Thoracic aorta (tissue), 2 donors: ENCODE measurements around the gene TMEM198. TPM values are rescaled to one million over a fixed set of nuclear protein-coding genes. Genes with fewer than 3 reads are reported as not detected.
A peak's percentile ranks its signal among the peaks of the same experiment; 100 is the strongest.

Experiments
- ATAC-seq: fragments of 150-250 bp; one replicate; pipeline ENCODE4 v1.8.0; 2017; ENCODE audit warnings: low read depth; ENCODE audit not compliant: insufficient number of reproducible peaks, low FRiP score
- DNase-seq: peaks from one replicate; pipeline ENCODE4 v3.0.0-alpha.2; 2020; ENCODE audit warnings: low spot score
- H3K27ac ChIP-seq, 2 donors: fragments of 200-600 bp; sonication (generic); 1 replicate in 1 of 2; 2 replicates in 1 of 2; pipeline ENCODE4 v1.5.1; 2016; ENCODE audit warnings: mild to moderate bottlenecking in 2 of 2, moderate library complexity in 2 of 2
- H3K27me3 ChIP-seq: fragments of 200-600 bp; sonication (generic); replicated peaks from 2 replicates; pipeline ENCODE4 v1.6.0; 2016; ENCODE audit warnings: mild to moderate bottlenecking; ENCODE audit not compliant: insufficient read depth
- H3K36me3 ChIP-seq: fragments of 200-600 bp; sonication (generic); one replicate; pipeline ENCODE4 v1.5.1; 2016
- H3K4me1 ChIP-seq, 2 donors: fragments of 200-600 bp; sonication (generic); 1 replicate in 1 of 2; 2 replicates in 1 of 2; pipeline versions ENCODE4 v1.5.1 to v1.6.0; 2016; ENCODE audit warnings: low read depth in 2 of 2, mild to moderate bottlenecking in 1 of 2; ENCODE audit not compliant: control insufficient read depth in 1 of 2
- H3K4me3 ChIP-seq: fragments of 200-600 bp; sonication (generic); 2 replicates; pipeline ENCODE4 v1.5.1; 2016; ENCODE audit warnings: mild to moderate bottlenecking
- H3K9me3 ChIP-seq: fragments of 200-600 bp; sonication (generic); 2 replicates; pipeline ENCODE4 v1.5.1; 2016
- total RNA-seq, 2 donors: library from RNA; depleted of rRNA; stranded (reverse); fragments of >200 nt; gene quantifications; one replicate each; pipeline versions ENCODE4 v1.1.0 to v1.2.3, GENCODE V29; 2016
- TF ChIP-seq, protein P1 (sequence below): fragments of 200-600 bp; sonication (generic); IDR thresholded peaks from one replicate; pipeline ENCODE4 v1.5.1; 2019; ENCODE audit warnings: antibody characterized with exemption

Gene TMEM198
- total RNA-seq, 2 donors from 2014 or later = 1.4 to 3.9 TPM

DNA sequence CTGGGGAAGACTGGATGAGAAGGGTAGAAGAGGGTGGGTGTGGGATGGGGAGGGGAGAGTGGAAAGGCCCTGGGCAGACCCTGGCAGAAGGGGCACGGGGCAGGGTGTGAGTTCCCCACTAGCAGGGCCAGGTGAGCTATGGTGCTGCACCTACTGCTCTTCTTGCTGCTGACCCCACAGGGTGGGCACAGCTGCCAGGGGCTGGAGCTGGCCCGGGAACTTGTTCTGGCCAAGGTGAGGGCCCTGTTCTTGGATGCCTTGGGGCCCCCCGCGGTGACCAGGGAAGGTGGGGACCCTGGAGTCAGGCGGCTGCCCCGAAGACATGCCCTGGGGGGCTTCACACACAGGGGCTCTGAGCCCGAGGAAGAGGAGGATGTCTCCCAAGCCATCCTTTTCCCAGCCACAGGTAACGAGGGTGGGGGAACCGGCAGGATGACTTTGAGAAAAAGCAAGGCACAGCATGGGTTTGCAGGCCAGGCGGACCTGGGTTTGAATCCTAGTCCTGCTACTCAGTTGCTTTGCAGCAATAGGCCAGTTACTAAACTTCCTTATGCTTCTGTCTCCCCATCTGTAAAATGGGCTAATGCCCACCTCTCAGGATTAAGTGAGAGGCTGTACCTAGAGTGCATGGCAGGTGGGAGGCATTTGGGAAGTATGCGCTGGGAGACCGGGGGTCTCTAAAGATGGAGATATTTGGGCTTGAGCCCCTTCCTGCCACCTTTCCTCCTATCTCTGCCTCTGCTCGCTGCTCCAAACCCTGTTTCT lies 28.6 kb downstream of the TMEM198 start, which contains the start of gene INHA:
Gene INHA (plus strand): TSS at position 74 of the 765 bp plus-strand sequence. CDS start 65 bp downstream, at position 139.
- Histone ChIP-seq H3K9me3 (no peaks in the 10 kb centered on the region), H3K4me3 (peak within 1 kb of the TSS; percentile 89), H3K36me3 (peaks cover 3% of the 10 kb centered on the region), H3K27ac (peak within 1 kb of the TSS; percentile 82 to 93), H3K4me1 (peaks cover 7 to 18% of the 10 kb centered on the region in 2 donors), H3K27me3 (no peaks in the 10 kb centered on the region)
- no peak for DNase-seq
- no peak for ATAC-seq
- TF ChIP-seq, protein P1, sequence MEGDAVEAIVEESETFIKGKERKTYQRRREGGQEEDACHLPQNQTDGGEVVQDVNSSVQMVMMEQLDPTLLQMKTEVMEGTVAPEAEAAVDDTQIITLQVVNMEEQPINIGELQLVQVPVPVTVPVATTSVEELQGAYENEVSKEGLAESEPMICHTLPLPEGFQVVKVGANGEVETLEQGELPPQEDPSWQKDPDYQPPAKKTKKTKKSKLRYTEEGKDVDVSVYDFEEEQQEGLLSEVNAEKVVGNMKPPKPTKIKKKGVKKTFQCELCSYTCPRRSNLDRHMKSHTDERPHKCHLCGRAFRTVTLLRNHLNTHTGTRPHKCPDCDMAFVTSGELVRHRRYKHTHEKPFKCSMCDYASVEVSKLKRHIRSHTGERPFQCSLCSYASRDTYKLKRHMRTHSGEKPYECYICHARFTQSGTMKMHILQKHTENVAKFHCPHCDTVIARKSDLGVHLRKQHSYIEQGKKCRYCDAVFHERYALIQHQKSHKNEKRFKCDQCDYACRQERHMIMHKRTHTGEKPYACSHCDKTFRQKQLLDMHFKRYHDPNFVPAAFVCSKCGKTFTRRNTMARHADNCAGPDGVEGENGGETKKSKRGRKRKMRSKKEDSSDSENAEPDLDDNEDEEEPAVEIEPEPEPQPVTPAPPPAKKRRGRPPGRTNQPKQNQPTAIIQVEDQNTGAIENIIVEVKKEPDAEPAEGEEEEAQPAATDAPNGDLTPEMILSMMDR = no peak

DNA sequence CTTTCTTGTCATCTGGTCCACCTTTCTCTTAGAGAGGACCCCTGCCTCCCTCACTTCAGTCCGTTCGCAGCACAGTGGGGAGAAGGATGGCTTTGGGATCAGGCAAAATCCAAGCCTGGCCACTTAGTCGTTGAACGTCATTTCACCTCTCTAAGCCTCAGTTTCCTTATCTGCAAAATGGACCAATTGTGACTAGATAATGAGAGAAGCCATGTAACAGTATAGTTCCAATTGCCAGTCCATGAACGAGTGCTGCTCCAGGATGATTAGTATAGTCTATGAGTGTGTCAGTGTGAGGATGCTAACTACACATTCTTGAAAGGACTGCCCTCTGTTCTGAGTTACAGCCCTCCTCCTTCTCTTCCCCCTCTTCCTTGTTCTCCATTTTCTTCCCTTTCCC lies 29.3 kb downstream of the TMEM198 start:
- DNase-seq = no peak
- peaks cover 3% of the 10 kb centered on the region for H3K36me3 ChIP-seq
- H3K4me1 ChIP-seq = peaks cover 7 to 18% of the 10 kb centered on the region in 2 donors
- no peak overlapping the region for H3K4me3 ChIP-seq
- TF ChIP-seq, protein P1 = no peak
- ATAC-seq = no peak
- no peaks in the 10 kb centered on the region for H3K9me3 ChIP-seq
- H3K27ac ChIP-seq = no peak overlapping the region
- no peaks in the 10 kb centered on the region for H3K27me3 ChIP-seq

DNA sequence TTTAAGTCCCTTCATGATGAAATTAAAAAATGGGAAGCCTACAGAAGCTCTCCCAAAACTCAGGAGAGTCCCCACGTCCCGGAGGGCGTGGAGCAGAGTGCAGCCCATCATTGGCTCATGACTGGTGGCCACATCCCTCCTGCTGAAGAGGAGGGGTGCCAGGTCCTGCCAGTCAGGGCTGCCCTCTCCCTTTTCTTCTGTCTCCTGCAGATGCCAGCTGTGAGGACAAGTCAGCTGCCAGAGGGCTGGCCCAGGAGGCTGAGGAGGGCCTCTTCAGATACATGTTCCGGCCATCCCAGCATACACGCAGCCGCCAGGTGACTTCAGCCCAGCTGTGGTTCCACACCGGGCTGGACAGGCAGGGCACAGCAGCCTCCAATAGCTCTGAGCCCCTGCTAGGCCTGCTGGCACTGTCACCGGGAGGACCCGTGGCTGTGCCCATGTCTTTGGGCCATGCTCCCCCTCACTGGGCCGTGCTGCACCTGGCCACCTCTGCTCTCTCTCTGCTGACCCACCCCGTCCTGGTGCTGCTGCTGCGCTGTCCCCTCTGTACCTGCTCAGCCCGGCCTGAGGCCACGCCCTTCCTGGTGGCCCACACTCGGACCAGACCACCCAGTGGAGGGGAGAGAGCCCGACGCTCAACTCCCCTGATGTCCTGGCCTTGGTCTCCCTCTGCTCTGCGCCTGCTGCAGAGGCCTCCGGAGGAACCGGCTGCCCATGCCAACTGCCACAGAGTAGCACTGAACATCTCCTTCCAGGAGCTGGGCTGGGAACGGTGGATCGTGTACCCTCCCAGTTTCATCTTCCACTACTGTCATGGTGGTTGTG lies 30.9 kb downstream of the TMEM198 start:
- TF ChIP-seq, protein P1 = no peak
- no peak for DNase-seq
- ATAC-seq = no peak
- H3K4me3 ChIP-seq = no peak overlapping the region
- H3K27ac ChIP-seq = no peak overlapping the region
- no peaks in the 10 kb centered on the region for H3K36me3 ChIP-seq
- no peaks in the 10 kb centered on the region for H3K9me3 ChIP-seq
- H3K4me1 ChIP-seq = peaks cover 4 to 15% of the 10 kb centered on the region in 2 donors
- no peaks in the 10 kb centered on the region for H3K27me3 ChIP-seq

DNA sequence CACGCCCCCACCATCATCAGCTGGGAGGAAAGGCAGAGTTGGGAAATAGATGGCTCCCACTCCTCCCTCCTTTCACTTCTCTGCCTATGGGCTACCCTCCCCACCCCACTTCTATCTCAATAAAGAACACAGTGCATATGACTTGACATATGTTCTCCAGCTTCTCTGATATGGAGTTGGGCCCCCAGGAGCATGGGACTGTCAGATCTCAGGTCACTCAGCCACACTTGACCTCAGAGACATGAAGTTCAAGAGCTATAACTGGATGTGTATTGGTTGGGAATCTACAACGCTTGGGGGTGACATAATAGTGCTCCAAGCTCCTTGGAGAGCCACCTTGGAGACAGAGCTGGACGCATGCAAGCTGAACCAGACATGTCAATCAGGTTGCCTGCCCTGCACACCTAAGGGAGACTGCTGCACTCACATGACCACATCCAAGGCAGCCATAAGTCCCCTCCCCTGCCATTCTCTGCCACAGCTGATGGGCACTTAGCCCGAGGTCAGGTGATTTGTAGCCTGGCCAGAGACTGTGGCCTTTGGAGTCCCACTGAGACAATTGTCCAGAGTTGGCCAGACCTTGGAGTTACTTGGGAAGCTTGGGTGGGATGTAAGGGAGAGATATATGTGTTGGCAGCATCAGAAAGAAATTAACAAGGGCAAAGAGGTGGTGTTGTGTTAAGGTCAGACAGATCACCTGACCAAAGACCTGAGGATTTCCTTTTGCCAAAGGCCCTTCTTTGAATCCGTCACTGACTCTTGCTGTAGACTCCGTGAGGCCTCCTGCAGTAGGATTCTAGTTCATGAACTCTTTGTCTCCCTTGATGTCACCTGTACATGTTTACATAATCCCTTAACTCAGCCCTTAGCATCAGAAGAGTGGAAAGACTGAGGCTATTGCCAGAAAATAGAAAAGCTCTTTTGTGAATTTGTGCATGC lies 32.0 kb downstream of the TMEM198 start:
- H3K27me3 ChIP-seq = no peaks in the 10 kb centered on the region
- ATAC-seq (no peak), DNase-seq (no peak)
- H3K9me3 ChIP-seq = no peaks in the 10 kb centered on the region
- peaks cover 0 to 9% of the 10 kb centered on the region in 2 donors for H3K4me1 ChIP-seq
- no peak overlapping the region for H3K4me3 ChIP-seq
- TF ChIP-seq, protein P1 = no peak
- no peaks in the 10 kb centered on the region for H3K36me3 ChIP-seq
- H3K27ac ChIP-seq = no peak overlapping the region
